ENCODE data around the gene GBA2. TPM values are rescaled to one million over a fixed set of nuclear protein-coding genes. Genes with fewer than 3 reads are reported as not detected.

GBA2 gene
- polyA plus RNA-seq, 3 donors, result 18.1 to 130 (median 26.4) TPM

DNA sequence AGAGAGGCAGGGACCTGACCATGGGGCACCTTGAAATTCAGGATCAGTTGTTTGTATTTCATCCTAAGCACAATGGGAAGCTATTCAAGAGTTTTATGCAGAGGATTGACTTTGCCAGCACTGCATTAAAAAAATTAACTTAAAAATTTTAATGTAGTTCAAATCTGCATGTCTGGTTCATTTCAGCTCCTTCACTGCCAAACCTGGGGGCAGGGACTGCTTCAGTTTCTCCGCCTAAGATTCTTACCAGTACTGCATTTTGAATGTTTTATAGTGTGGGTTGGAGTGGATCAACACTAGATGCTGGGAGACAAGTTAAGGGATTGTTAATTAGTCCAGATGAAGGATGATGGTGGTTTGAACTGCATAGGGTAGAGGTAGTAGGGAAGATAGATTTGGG is 20.7 kb upstream of the GBA2 start:
- Mint-ChIP-seq H3K4me1 (no peaks in the 10 kb centered on the region), H3K36me3 (no peaks in the 10 kb centered on the region), H3K27ac (no peak overlapping the region), H3K27me3 (ENCODE audit: low read depth in 3 of 3) (peaks cover 0 to 2% (median 0%) of the 10 kb centered on the region in 3 donors), H3K9me3 (no peaks in the 10 kb centered on the region), H3K4me3 (no peak overlapping the region)
- H3K27ac ChIP-seq (ENCODE audit: low read depth in 1 of 2, low read length in 2 of 2), result no peak overlapping the region
- H4K20me1 ChIP-seq (ENCODE audit: insufficient read depth, low read length), result no peaks in the 10 kb centered on the region
- H3K4me3 ChIP-seq (replicated peaks in 1 of 3; ENCODE audit: low read depth in 2 of 3, low read length in 3 of 3), result no peak overlapping the region
- no CpG with 5 or more reads among the region's 1 CpG for WGBS (ENCODE audit: insufficient coverage)
- no peaks in the 10 kb centered on the region for H3K36me3 ChIP-seq (replicated peaks in 1 of 2; ENCODE audit: control insufficient read depth in 1 of 2, insufficient read depth in 2 of 2, low read length in 2 of 2)
- TF ChIP-seq, protein P1, sequence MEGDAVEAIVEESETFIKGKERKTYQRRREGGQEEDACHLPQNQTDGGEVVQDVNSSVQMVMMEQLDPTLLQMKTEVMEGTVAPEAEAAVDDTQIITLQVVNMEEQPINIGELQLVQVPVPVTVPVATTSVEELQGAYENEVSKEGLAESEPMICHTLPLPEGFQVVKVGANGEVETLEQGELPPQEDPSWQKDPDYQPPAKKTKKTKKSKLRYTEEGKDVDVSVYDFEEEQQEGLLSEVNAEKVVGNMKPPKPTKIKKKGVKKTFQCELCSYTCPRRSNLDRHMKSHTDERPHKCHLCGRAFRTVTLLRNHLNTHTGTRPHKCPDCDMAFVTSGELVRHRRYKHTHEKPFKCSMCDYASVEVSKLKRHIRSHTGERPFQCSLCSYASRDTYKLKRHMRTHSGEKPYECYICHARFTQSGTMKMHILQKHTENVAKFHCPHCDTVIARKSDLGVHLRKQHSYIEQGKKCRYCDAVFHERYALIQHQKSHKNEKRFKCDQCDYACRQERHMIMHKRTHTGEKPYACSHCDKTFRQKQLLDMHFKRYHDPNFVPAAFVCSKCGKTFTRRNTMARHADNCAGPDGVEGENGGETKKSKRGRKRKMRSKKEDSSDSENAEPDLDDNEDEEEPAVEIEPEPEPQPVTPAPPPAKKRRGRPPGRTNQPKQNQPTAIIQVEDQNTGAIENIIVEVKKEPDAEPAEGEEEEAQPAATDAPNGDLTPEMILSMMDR (IDR thresholded peaks at IDR 0.05), result no peak
- H3K27me3 ChIP-seq (ENCODE audit: control insufficient read depth in 2 of 2, insufficient read depth in 2 of 2, low read length in 2 of 2), result no peaks in the 10 kb centered on the region
- H3K9me3 ChIP-seq (replicated peaks in 1 of 2; ENCODE audit: control insufficient read depth in 1 of 2, insufficient read depth in 1 of 2, low read length in 2 of 2), result no peaks in the 10 kb centered on the region
- no peak for DNase-seq
- H3K79me2 ChIP-seq (ENCODE audit: insufficient read depth, low read length), result no peaks in the 10 kb centered on the region
- no peak overlapping the region for H3K9ac ChIP-seq (ENCODE audit: insufficient read depth, low read length, poor library complexity, severe bottlenecking)
- no peak overlapping the region for H3K4me2 ChIP-seq (replicated peaks; ENCODE audit: extremely low read depth, low read length, poor library complexity, severe bottlenecking)
- intact Hi-C loops (cut with micrococcal nuclease), result no loop called here
- H2AFZ ChIP-seq (ENCODE audit: insufficient read depth, low read depth, low read length, poor library complexity, severe bottlenecking), result no peak overlapping the region
- no peaks in the 10 kb centered on the region for H3K4me1 ChIP-seq (ENCODE audit: control insufficient read depth in 1 of 2, insufficient read depth in 2 of 2, low read length in 2 of 2)

DNA sequence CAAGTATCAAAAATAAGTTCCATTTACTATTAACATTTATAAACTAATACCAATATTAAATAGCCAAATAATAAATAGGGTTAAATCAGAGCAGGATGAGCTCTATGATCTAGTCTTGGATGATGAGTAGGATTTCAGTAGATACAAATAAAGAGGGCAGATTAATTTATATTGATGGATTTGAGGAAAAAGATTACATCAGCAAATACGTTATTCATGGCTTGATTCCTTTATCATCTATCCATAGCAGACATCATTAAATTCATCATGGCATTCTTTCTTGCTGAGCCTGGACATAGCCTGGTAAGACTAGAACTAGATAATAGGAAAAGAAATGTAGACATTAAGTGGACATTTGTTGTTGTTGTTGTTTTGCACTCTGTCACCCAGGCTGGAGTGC is 18.4 kb upstream of the GBA2 start:
- peaks cover 0 to 3% (median 3%) of the 10 kb centered on the region in 7 donors for H3K9me3 Mint-ChIP-seq
- no peak for DNase-seq
- no CpG with 5 or more reads among the region's 1 CpG for WGBS (ENCODE audit: insufficient coverage)
- Histone ChIP-seq H4K20me1 (ENCODE audit: insufficient read depth, low read length) (no peaks in the 10 kb centered on the region), H3K9ac (ENCODE audit: insufficient read depth, low read length, poor library complexity, severe bottlenecking) (no peak overlapping the region), H3K79me2 (ENCODE audit: insufficient read depth, low read length) (no peaks in the 10 kb centered on the region), H2AFZ (ENCODE audit: insufficient read depth, low read depth, low read length, poor library complexity, severe bottlenecking) (no peak overlapping the region), H3K4me1 (ENCODE audit: control insufficient read depth in 1 of 2, insufficient read depth in 2 of 2, low read length in 2 of 2) (no peaks in the 10 kb centered on the region), H3K27me3 (ENCODE audit: control insufficient read depth in 2 of 2, insufficient read depth in 2 of 2, low read length in 2 of 2) (no peaks in the 10 kb centered on the region), H3K4me2 (replicated peaks; ENCODE audit: extremely low read depth, low read length, poor library complexity, severe bottlenecking) (no peak overlapping the region), H3K9me3 (replicated peaks in 1 of 2; ENCODE audit: control insufficient read depth in 1 of 2, insufficient read depth in 1 of 2, low read length in 2 of 2) (no peaks in the 10 kb centered on the region), H3K36me3 (replicated peaks in 1 of 2; ENCODE audit: control insufficient read depth in 1 of 2, insufficient read depth in 2 of 2, low read length in 2 of 2) (no peaks in the 10 kb centered on the region), H3K4me3 (replicated peaks in 1 of 3; ENCODE audit: low read depth in 2 of 3, low read length in 3 of 3) (no peak overlapping the region), H3K27ac (ENCODE audit: low read depth in 1 of 2, low read length in 2 of 2) (no peak overlapping the region)
- intact Hi-C loops (cut with micrococcal nuclease), result no loop called here
- no peak overlapping the region for H3K27ac Mint-ChIP-seq
- TF ChIP-seq, protein P1 (IDR thresholded peaks at IDR 0.05), result no peak
- H3K27me3 Mint-ChIP-seq (ENCODE audit: low read depth in 3 of 3), result peaks cover 0 to 2% (median 0%) of the 10 kb centered on the region in 3 donors
- H3K36me3 Mint-ChIP-seq, result no peaks in the 10 kb centered on the region
- H3K4me3 Mint-ChIP-seq, result no peak overlapping the region
- no peaks in the 10 kb centered on the region for H3K4me1 Mint-ChIP-seq

Data from CD14-positive monocyte (primary cell).